GM19468 (cell line): Measurements from ENCODE around the gene KIAA0319L.
"Not testable (repeated sequence)": the region's sequence is repeated elsewhere in the genome, so short reads cannot be mapped to it uniquely, and the experiment has no call there.

Experiments
- ATAC-seq: cut with Tn5 transposase; IDR thresholded peaks from one replicate; pipeline ENCODE4 v1.9.1; 2021; ENCODE audit warnings: mild to moderate bottlenecking, moderate library complexity, moderate number of reproducible peaks; ENCODE audit not compliant: unreplicated experiment; ENCODE audit errors: extremely low read depth

KIAA0319L gene

GRCh38 chr1:35505911-35506798 lies 51.0 kb downstream of the KIAA0319L start:
- ATAC-seq: no peak

GRCh38 chr1:35502242-35502641 lies 55.0 kb downstream of the KIAA0319L start:
- no peak for ATAC-seq

- ATAC-seq: no peak
These were observed 56.8 kb downstream of the KIAA0319L start for GRCh38 chr1:35500439-35500838.

- no peak for ATAC-seq
These were observed 57.5 kb downstream of the KIAA0319L start for GRCh38 chr1:35499652-35500176.

GRCh38 chr1:35499231-35499630 lies 58.0 kb downstream of the KIAA0319L start:
- no peak for ATAC-seq

GRCh38 chr1:35497571-35497970 lies 59.6 kb downstream of the KIAA0319L start:
- no peak for ATAC-seq

- no peak for ATAC-seq
These were observed 67.0 kb downstream of the KIAA0319L start for GRCh38 chr1:35490250-35490649.

- ATAC-seq: no peak
These were observed 68.9 kb downstream of the KIAA0319L start for GRCh38 chr1:35488336-35488735.

GRCh38 chr1:35486858-35487408 lies 70.3 kb downstream of the KIAA0319L start:
- ATAC-seq: no peak

- no peak for ATAC-seq
These were observed 76.0 kb downstream of the KIAA0319L start for GRCh38 chr1:35481229-35481628.

- ATAC-seq: no peak
These were observed 79.3 kb downstream of the KIAA0319L start for GRCh38 chr1:35477870-35478269.

- ATAC-seq: no peak
These were observed 81.1 kb downstream of the KIAA0319L start for GRCh38 chr1:35475856-35476674.

GRCh38 chr1:35475356-35475755 lies 81.8 kb downstream of the KIAA0319L start:
- no peak for ATAC-seq

- ATAC-seq: not testable (repeated sequence)
These were observed 84.0 kb downstream of the KIAA0319L start for GRCh38 chr1:35473216-35473615.

GRCh38 chr1:35470977-35471613 lies 86.1 kb downstream of the KIAA0319L start:
- no peak for ATAC-seq

- no peak for ATAC-seq
These were observed 91.1 kb downstream of the KIAA0319L start for GRCh38 chr1:35466120-35466519.

- not testable (repeated sequence) for ATAC-seq
These were observed 93.5 kb downstream of the KIAA0319L start for GRCh38 chr1:35463749-35464148.

- no peak for ATAC-seq
These were observed 94.0 kb downstream of the KIAA0319L start for GRCh38 chr1:35463232-35463631.

- no peak for ATAC-seq
These were observed 95.1 kb downstream of the KIAA0319L start for GRCh38 chr1:35461966-35462651.

GRCh38 chr1:35460796-35461195 lies 96.4 kb downstream of the KIAA0319L start:
- no peak for ATAC-seq
